Measurements from ENCODE around the gene CRISPLD2.
"Not testable (repeated sequence)": the region's sequence is repeated elsewhere in the genome, so short reads cannot be mapped to it uniquely, and the experiment has no call there.

CRISPLD2 gene

DNA sequence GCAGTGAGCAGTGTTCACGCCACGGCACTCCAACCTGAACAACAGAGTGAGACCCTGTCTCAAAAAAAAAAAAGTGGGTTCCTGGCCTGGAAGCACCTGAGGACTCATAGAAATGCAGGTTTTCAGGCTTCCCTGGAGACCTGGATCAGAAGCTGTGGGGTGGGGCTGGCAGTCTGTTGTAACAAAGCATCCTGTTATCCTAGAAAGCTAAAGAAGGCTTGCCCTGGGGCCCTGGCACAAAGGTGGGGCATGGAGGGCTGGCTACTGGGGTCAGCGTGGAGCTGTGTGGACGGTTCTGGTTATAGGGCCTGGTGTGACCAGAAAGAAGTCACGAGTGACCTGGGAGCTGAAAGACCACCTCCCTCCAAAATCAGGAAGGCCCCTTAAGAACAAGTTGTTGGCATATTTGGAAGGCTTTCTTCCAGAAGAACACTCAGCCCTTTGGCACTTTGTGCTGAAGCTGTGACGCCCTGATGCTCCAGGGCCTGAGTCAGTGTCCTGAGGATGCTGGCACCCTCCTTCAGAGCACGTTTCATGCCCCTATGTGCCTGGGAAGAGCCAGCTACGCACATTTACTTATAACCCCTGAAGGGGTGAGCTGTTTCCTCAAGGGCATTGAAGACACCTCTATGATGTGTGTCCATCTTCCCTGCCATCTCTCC is 6.2 kb downstream of the CRISPLD2 start:
- Mint-ChIP-seq H3K36me3 (no peaks in the 10 kb centered on the region), H3K9me3 (no peaks in the 10 kb centered on the region), H3K27ac (no peak overlapping the region), H3K4me3 (no peak overlapping the region), H3K4me1 (no peaks in the 10 kb centered on the region)
- ATAC-seq (no peak), DNase-seq (ENCODE audit: low spot score in 2 of 2) (no peak)

DNA sequence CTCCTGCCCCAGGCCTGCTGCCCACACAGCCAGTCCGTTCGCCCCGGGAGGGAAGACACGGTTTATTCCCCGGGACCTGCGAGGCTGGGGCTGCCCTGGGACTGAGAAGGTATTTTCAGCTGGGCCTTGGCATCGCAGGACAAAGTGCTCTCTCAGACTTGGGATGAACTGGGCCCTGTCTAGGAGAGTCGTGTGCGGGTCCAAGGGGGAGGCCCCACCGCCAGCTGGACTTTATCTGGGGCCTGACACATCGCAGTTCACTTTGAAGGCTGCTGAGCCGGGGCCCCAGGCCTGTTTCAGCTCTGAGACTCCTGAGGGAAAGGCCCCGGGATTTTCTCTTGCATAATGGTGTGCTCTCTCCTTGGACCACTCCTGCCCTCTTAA is 6.8 kb downstream of the CRISPLD2 start:
- H3K36me3 Mint-ChIP-seq: no peaks in the 10 kb centered on the region
- H3K4me1 Mint-ChIP-seq: no peaks in the 10 kb centered on the region
- no peak overlapping the region for H3K4me3 Mint-ChIP-seq
- no peak for DNase-seq (ENCODE audit: low spot score in 2 of 2)
- H3K27ac Mint-ChIP-seq: no peak overlapping the region
- no peak for ATAC-seq
- no peaks in the 10 kb centered on the region for H3K9me3 Mint-ChIP-seq

DNA sequence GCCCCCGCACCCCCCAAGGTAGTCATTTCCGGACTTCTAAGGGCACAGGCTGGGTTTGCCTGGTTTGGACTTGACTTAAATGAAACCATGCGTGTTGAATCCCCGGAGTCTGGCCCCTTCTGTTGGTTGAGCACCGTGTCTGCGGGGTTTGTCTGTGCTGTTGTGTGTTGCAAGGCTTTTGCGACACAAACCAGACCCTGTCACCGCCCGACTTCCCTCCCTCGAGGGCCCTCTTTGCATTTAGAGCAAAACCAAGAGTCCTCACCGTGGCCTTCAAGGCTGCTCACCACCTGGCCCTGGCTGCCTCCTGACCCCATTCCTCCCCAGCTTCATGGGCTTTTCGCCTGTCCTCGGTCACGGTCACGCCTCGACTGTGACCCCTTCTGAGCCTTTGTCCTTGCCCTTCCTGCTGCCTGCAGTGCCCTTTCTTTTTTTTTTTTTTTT is 7.4 kb downstream of the CRISPLD2 start:
- DNase-seq (ENCODE audit: low spot score in 2 of 2) (no peak), ATAC-seq (no peak)
- no peak overlapping the region for H3K27ac Mint-ChIP-seq
- no peaks in the 10 kb centered on the region for H3K36me3 Mint-ChIP-seq
- H3K4me1 Mint-ChIP-seq: no peaks in the 10 kb centered on the region
- no peak overlapping the region for H3K4me3 Mint-ChIP-seq
- no peaks in the 10 kb centered on the region for H3K9me3 Mint-ChIP-seq

DNA sequence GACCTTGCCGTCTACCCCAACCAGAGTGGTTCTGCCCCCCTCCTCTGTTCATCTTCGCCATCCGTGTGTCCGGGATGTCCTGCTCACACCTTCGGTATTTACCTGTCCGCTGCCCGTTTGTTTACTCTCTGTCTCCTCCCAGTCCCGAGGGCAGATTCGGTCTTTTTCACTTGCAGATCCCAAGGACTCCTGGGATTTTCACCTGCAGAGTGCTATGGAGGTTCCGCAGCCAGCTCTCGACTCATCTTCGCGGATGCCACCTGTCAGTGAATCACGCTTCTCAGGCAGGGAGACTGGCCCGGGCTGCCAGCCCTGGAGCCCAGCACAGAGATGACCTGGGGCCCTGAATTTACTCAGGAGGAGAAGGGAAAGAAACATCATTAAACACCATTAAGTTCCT is 8.1 kb downstream of the CRISPLD2 start:
- Mint-ChIP-seq H3K4me1 (no peaks in the 10 kb centered on the region), H3K4me3 (no peak overlapping the region), H3K9me3 (no peaks in the 10 kb centered on the region), H3K36me3 (no peaks in the 10 kb centered on the region), H3K27ac (no peak overlapping the region)
- no peak for ATAC-seq
- no peak for DNase-seq (ENCODE audit: low spot score in 2 of 2)

DNA sequence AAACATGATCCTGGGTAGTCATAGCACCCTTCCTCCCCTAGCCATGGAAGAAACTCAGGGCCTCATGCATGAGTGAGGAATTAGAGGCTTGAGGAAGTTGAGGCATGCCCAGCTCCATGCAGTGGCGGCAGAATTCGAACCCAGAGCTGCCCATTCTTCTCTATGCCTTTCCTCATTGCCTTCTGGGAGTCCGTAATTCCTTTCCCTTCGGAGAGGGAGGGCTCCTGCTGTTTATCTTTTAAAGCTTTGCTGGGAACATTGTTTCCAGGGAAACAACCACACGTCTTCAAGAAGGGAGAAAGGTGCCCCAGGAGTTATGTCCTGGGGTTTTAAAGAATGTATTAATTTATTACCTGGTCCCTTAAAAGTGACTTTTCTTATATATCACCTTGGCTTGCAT is 8.5 kb downstream of the CRISPLD2 start:
- peaks cover 3% of the 10 kb centered on the region for H3K4me1 Mint-ChIP-seq
- no peak overlapping the region for H3K4me3 Mint-ChIP-seq
- ATAC-seq (no peak), DNase-seq (ENCODE audit: low spot score in 2 of 2) (no peak)
- H3K27ac Mint-ChIP-seq: no peak overlapping the region
- H3K36me3 Mint-ChIP-seq: no peaks in the 10 kb centered on the region
- no peaks in the 10 kb centered on the region for H3K9me3 Mint-ChIP-seq

DNA sequence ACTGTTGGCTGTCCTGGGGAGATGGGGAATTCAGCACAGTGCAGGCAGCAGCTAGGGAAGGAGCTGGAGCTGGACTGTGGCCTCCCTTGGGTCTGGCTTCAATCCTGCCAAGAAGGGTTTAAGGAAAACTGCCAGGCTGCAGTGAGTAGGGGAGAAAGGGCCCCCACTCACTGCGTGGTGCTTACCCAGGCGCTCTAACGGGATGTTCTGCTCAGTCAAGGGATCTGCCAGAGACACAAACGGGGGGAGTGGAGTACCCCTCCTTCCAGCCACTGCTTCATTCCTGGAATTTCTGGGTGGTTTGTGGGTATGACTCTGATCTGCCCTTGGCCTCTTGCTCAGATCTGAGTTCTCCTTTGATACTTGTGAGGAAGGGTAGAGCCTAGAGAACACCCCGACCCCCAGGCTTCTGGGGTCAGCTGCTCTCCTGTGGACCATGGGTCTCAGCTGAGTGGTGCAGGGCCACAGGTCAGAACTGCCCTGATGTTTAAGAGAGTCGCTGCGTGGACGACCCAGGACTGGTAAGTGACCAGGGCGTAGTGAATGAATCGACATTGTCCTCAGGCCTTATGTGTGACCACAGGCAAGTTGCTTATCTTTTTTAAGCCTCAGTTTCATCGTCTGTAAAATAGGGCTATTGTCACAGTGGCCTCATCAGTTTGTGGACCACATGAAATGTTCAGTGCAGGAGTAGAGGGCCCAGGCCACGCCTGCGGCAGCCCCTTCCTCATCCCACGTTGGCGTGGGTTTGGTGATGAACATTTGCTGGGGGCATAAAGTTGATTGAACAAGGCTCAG is 9.6 kb downstream of the CRISPLD2 start:
- Mint-ChIP-seq H3K4me3 (no peak overlapping the region), H3K4me1 (peaks cover 5% of the 10 kb centered on the region), H3K27ac (no peak overlapping the region), H3K36me3 (no peaks in the 10 kb centered on the region), H3K9me3 (no peaks in the 10 kb centered on the region)
- DNase-seq (ENCODE audit: low spot score in 2 of 2) (no peak), ATAC-seq (peak; percentile 24)

DNA sequence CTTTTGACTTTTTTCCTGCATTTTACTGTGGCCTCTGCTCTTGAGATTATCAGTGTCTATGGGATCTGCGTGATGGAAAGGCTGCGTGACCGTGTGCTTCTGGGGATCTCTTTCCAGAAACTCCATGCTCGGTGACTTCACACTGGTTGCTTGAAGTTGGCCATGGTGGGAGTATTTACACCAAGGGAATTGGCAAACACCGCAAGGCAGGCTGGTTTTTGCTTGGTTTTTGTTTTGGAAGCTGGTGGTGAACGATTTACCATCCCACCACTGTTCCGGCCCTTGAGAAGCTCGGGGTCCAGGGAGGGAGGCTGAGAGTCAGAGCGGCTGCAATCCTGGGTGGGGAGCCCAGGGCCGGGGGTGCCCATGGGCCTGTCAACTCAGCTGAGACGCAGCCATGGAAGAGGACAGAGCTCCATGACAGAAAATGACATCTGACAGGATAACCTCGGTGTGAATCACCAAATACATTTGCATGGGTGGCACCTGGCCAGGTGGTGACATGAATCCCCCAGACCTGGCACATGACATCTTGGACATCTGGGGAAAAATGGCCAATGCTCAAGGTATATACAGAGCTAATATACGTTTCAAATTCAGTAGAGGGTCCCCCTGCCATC is 11.1 kb downstream of the CRISPLD2 start:
- H3K27ac Mint-ChIP-seq: no peak overlapping the region
- no peaks in the 10 kb centered on the region for H3K9me3 Mint-ChIP-seq
- ATAC-seq (no peak), DNase-seq (ENCODE audit: low spot score in 2 of 2) (no peak)
- H3K4me3 Mint-ChIP-seq: no peak overlapping the region
- peaks cover 5% of the 10 kb centered on the region for H3K4me1 Mint-ChIP-seq
- H3K36me3 Mint-ChIP-seq: no peaks in the 10 kb centered on the region

DNA sequence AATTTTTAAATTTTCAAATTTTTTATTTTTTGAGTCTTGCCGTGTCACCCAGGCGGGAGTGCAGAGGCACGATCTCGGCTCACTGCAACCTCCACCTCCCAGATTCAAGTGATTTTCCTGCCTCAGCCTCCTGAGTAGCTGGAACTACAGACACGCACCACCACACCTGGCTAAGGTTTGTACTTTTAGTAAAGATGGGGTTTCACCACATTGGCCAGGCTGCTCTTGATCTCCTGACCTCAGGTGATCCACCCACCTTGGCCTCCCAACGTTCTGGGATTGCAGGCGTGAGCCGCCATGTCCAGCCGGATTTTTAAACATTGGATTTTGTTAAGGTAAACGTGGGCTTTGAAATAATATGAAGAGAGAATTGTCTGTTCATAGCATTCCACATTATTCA is 11.9 kb downstream of the CRISPLD2 start:
- not testable (repeated sequence) for ATAC-seq; H3K36me3 Mint-ChIP-seq; H3K27ac Mint-ChIP-seq; DNase-seq (ENCODE audit: low spot score in 2 of 2); H3K4me3 Mint-ChIP-seq; H3K9me3 Mint-ChIP-seq; H3K4me1 Mint-ChIP-seq

DNA sequence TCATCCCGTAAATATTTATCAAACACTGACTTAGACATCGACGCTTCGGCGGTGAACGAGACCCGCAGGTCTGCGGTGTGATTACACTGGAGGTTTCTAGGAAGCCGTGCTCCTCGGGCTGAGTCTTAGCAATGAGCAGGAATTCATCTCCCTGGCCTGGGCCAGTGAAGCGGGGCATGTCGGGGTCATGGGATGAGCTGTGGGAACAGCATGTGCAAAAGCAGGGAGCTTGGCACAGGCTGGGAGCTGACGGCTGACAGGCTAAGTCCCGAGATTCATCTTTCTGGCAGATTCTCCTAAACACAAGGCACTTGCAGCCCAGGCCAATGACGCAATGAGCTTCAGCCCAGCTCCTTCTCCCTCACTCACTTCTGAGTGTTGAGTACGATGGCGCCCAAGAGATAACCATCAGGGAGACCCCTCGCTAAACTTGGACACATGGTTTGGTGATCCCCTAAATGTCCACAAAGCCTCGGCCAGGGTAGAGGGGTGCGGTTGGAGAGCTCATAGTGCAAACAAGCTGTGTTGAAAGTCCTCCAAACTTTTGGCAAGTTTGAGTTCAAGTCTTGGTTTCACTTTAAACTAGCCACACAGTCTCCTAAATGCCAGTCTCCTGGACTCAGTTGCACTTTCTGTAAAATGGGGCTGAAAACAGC is 12.8 kb downstream of the CRISPLD2 start:
- H3K27ac Mint-ChIP-seq: no peak overlapping the region
- DNase-seq (ENCODE audit: low spot score in 2 of 2): no peak
- no peaks in the 10 kb centered on the region for H3K9me3 Mint-ChIP-seq
- ATAC-seq: no peak
- no peaks in the 10 kb centered on the region for H3K36me3 Mint-ChIP-seq
- H3K4me3 Mint-ChIP-seq: no peak overlapping the region
- peaks cover 5% of the 10 kb centered on the region for H3K4me1 Mint-ChIP-seq

DNA sequence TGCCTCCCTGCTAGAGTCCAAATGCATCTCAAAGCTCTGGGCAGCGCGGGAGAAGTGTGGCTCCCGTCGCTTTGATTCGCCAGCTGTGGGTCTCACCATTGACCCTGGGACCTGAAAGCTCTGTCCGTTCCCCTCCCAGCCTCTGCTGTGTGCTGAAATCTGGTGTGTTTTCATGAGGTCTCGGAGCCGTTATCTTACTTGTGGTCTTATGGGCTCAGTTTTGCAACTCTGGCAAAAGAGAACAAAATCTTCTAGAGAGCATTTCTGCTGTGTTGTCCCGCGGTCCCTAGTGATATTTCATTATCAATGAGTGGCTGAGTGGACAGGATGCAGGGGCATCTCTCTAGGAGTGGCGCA is 13.3 kb downstream of the CRISPLD2 start:
- peaks cover 5% of the 10 kb centered on the region for H3K4me1 Mint-ChIP-seq
- DNase-seq (ENCODE audit: low spot score in 2 of 2) (no peak), ATAC-seq (no peak)
- H3K27ac Mint-ChIP-seq: peak overlapping the region; percentile 73
- no peaks in the 10 kb centered on the region for H3K9me3 Mint-ChIP-seq
- H3K4me3 Mint-ChIP-seq: no peak overlapping the region
- H3K36me3 Mint-ChIP-seq: no peaks in the 10 kb centered on the region

DNA sequence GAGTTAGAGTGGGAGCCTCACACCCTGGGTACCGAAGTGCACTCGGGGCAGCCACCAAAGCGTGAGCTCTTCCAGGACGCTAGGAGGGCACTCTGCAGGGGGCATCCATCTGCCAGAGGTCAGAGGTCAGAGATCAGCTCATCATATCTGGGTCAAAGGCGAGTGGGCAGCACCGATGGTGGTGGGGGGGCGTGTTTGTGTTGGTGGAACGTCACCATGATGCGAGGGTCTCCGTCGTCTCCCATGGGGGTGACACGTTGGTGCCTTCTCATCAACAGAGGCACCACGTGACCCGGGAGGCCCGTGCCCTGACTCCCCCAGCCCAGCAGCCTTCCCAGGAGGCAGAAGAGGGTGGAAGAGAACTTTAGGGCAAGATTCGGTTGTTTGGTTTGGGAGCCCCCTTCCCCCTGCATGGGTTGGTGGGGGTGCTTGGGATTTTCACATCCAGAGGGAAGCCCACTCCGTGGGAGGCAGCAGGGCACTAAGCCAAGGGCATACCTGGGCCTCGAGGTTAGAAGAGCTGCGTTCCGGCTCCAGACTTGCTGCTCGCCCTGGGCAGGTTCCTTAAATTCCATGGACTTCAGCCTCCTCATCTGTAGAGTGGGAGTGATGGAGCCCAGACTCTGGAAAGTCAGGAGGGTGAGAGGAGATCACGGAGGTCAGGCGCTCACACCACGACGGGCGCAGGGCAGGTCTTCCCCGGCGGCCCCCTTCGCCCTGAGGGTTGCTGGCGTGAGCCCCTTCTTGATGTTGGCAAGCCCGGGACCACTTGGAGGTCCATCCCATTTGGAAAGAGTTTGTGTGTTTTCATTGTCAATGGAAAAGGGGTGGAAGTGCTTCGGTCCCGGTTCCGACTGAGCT is 14.0 kb downstream of the CRISPLD2 start:
- Mint-ChIP-seq H3K9me3 (no peaks in the 10 kb centered on the region), H3K27ac (peak overlapping the region; percentile 73), H3K36me3 (no peaks in the 10 kb centered on the region), H3K4me3 (no peak overlapping the region), H3K4me1 (peaks cover 5% of the 10 kb centered on the region)
- ATAC-seq (no peak), DNase-seq (ENCODE audit: low spot score in 2 of 2) (no peak)

DNA sequence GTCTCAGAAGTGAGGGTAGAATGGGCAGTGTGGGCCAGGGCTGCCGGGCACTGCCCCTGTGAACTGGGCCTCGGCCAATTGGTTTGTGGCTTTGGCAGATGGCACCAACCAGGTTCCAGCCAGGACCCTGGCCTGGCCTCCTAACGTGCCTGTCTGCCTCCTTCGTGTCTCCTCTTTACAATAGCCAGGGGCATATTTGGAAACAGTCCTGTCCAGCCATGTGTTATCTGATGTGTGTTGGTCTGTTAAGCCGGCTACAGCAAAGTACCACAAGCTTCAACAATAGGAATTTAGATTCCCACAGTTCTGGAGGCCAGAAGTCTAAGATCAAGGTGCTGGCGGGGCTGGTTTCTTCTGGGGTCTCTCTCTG is 14.6 kb downstream of the CRISPLD2 start:
- DNase-seq (ENCODE audit: low spot score in 2 of 2) (no peak), ATAC-seq (no peak)
- Mint-ChIP-seq H3K4me1 (peaks cover 5% of the 10 kb centered on the region), H3K36me3 (no peaks in the 10 kb centered on the region), H3K9me3 (no peaks in the 10 kb centered on the region), H3K4me3 (no peak overlapping the region), H3K27ac (no peak overlapping the region)

DNA sequence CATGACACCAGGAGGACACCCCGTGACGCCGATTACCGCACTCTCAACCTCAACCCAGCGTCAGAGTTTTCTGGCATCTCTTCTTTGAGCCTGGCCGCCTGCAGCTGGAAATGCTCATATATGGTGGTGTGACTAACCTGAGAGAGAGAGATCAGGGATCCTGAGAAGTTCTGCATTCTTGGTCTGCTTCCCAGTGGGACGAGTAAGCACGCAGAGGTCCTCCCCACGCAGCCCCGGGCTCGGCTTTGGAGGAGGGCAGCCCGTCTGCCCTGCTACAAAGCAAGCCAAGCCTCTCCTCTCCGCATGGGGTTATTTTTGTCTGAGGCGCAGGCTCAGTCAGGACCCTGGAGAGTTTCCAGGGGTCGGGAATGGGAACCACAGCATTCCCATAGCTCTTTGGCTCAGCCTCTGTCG is 16.5 kb downstream of the CRISPLD2 start:
- no peak for ATAC-seq
- no peaks in the 10 kb centered on the region for H3K36me3 Mint-ChIP-seq
- no peak overlapping the region for H3K4me3 Mint-ChIP-seq
- H3K4me1 Mint-ChIP-seq: peaks cover 5% of the 10 kb centered on the region
- no peak for DNase-seq (ENCODE audit: low spot score in 2 of 2)
- no peaks in the 10 kb centered on the region for H3K9me3 Mint-ChIP-seq
- H3K27ac Mint-ChIP-seq: no peak overlapping the region

DNA sequence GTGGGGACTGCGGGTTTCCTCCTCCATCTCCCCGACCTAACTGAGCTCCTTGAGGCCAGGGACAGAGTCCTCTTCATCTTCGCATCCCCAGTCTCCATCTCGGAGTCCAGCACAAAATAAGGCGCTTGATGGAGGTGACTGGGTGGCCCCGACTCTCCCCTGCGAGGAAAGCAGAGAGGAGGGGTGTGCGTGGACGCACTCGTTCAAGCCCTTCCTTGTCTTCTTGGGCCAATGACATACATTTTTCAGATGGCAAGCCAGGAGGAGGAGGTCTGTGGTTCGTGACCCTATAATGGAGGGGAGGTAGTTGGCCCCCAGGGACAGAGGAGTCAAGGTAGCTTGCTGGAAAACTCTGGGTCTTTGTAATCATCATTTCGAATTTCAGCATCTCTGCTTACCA is 17.2 kb downstream of the CRISPLD2 start:
- H3K36me3 Mint-ChIP-seq: no peaks in the 10 kb centered on the region
- H3K9me3 Mint-ChIP-seq: no peaks in the 10 kb centered on the region

DNA sequence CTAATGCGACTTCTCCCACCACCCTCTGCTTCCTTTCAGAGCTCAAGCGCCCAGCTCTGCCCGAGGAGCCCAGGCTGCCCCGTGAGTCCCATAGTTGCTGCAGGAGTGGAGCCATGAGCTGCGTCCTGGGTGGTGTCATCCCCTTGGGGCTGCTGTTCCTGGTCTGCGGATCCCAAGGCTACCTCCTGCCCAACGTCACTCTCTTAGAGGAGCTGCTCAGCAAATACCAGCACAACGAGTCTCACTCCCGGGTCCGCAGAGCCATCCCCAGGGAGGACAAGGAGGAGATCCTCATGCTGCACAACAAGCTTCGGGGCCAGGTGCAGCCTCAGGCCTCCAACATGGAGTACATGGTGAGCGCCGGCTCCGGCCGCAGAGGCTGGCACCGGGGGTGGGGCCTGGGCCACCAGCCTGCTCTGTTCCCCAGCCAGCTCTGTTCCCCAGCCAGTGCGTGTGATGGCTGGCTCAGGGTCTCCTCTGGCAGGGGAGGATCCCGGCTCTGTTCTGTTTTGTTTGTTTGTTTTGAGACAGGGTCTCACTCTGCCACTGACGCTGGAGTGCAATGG is 18.7 kb downstream of the CRISPLD2 start:
- no peak for ATAC-seq
- Mint-ChIP-seq H3K9me3 (no peaks in the 10 kb centered on the region), H3K27ac (no peak overlapping the region)

More for the DNA sequence above, 17.2 kb downstream of the CRISPLD2 start:
- no peak overlapping the region for H3K4me3 Mint-ChIP-seq
- ATAC-seq (no peak), DNase-seq (ENCODE audit: low spot score in 2 of 2) (no peak)
- H3K27ac Mint-ChIP-seq: no peak overlapping the region
- H3K4me1 Mint-ChIP-seq: peaks cover 5% of the 10 kb centered on the region

More for the DNA sequence above, 18.7 kb downstream of the CRISPLD2 start:
- H3K4me3 Mint-ChIP-seq: no peak overlapping the region
- H3K36me3 Mint-ChIP-seq: no peaks in the 10 kb centered on the region
- DNase-seq (ENCODE audit: low spot score in 2 of 2): no peak
- H3K4me1 Mint-ChIP-seq: peaks cover under 1% of the 10 kb centered on the region
